Osteoblast (primary cell): Measurements from ENCODE around the gene ANKRD31. TPM values are rescaled to one million over a fixed set of nuclear protein-coding genes. Genes with fewer than 3 reads are reported as not detected.

ENCODE experiments used
- DNase-seq: peaks from one replicate; pipeline ENCODE4 v3.0.0; 2011; ENCODE audit warnings: low spot score, mixed read lengths; ENCODE audit not compliant: insufficient read length; ENCODE audit errors: missing footprints
- H2AFZ ChIP-seq: 2 replicates; pipeline ENCODE4 v1.6.0; 2011; ENCODE audit warnings: mild to moderate bottlenecking, low read length
- H3K27ac ChIP-seq: 2 replicates; pipeline ENCODE4 v1.5.1; 2011; ENCODE audit warnings: mild to moderate bottlenecking, low read depth, low read length, moderate library complexity
- H3K27me3 ChIP-seq: 2 replicates; pipeline ENCODE4 v1.6.0; 2012; ENCODE audit warnings: mild to moderate bottlenecking, control low read depth, inconsistent platforms, low read length, moderate library complexity; ENCODE audit not compliant: insufficient read depth
- H3K36me3 ChIP-seq: 2 replicates; pipeline ENCODE4 v1.5.1; 2011; ENCODE audit warnings: mild to moderate bottlenecking, low read length, control low read depth, moderate library complexity; ENCODE audit not compliant: insufficient read depth
- H3K4me1 ChIP-seq: 2 replicates; pipeline ENCODE4 v1.5.1; 2011; ENCODE audit warnings: mild to moderate bottlenecking, low read length, control low read depth, moderate library complexity; ENCODE audit not compliant: insufficient read depth
- H3K4me2 ChIP-seq: 2 replicates; pipeline ENCODE4 v1.6.0; 2011; ENCODE audit warnings: mild to moderate bottlenecking, low read length; ENCODE audit not compliant: insufficient read depth
- H3K4me3 ChIP-seq: fragments of 200-600 bp; sonication (generic); 3 replicates; pipeline ENCODE4 v1.5.1; 2012; ENCODE audit warnings: mild to moderate bottlenecking, low read length, inconsistent platforms; ENCODE audit not compliant: insufficient read depth
- H3K79me2 ChIP-seq: 2 replicates; pipeline ENCODE4 v1.6.0; 2012; ENCODE audit warnings: mild to moderate bottlenecking, low read length, control low read depth, inconsistent platforms; ENCODE audit not compliant: insufficient read depth
- H3K9me3 ChIP-seq: 2 replicates; pipeline ENCODE4 v1.5.1; 2011; ENCODE audit warnings: low read depth, low read length, control low read depth
- H4K20me1 ChIP-seq: 2 replicates; pipeline ENCODE4 v1.6.0; 2012; ENCODE audit warnings: mild to moderate bottlenecking, low read length, control low read depth; ENCODE audit not compliant: insufficient read depth
- total RNA-seq: library from RNA; depleted of rRNA; stranded (reverse); fragments of >200 nt; gene quantifications from 2 replicates; pipeline ENCODE4 v1.2.3, GENCODE V29; 2012
- TF ChIP-seq, protein P1 (sequence below): IDR thresholded peaks from 2 replicates; pipeline ENCODE4 v1.5.1; 2011; ENCODE audit warnings: mild to moderate bottlenecking, low read depth, low read length, moderate library complexity; ENCODE audit errors: extremely low read depth

Gene ANKRD31
- total RNA-seq, 1 donor = 0.36 TPM

DNA sequence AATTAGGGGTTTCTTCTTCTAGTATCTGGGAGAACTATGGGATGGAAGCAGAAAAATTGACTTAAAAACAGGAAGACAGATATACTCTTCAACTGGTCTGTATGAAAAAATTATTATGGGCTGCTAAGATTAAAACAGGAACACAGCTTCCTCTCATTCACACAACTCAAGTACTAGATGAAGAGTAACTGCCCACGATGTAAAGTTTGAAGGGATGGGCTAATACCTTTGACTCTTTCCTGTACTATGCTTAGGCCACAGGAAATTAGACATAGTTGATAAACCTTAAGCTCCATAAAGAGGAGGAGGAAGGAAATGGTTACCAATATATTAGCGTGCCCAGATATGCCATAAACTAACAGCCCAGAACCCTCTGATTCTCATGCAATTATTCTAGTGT, 88.6 kb downstream of the ANKRD31 start:
- no peaks in the 10 kb centered on the region for H3K36me3 ChIP-seq
- no peak overlapping the region for H3K4me3 ChIP-seq
- no peaks in the 10 kb centered on the region for H3K79me2 ChIP-seq
- H3K4me1 ChIP-seq = no peaks in the 10 kb centered on the region
- no peaks in the 10 kb centered on the region for H4K20me1 ChIP-seq
- no peaks in the 10 kb centered on the region for H3K27me3 ChIP-seq
- no peak overlapping the region for H2AFZ ChIP-seq
- no peaks in the 10 kb centered on the region for H3K9me3 ChIP-seq
- no peak for DNase-seq
- H3K4me2 ChIP-seq = no peak overlapping the region
- no peak overlapping the region for H3K27ac ChIP-seq
- TF ChIP-seq, protein P1, sequence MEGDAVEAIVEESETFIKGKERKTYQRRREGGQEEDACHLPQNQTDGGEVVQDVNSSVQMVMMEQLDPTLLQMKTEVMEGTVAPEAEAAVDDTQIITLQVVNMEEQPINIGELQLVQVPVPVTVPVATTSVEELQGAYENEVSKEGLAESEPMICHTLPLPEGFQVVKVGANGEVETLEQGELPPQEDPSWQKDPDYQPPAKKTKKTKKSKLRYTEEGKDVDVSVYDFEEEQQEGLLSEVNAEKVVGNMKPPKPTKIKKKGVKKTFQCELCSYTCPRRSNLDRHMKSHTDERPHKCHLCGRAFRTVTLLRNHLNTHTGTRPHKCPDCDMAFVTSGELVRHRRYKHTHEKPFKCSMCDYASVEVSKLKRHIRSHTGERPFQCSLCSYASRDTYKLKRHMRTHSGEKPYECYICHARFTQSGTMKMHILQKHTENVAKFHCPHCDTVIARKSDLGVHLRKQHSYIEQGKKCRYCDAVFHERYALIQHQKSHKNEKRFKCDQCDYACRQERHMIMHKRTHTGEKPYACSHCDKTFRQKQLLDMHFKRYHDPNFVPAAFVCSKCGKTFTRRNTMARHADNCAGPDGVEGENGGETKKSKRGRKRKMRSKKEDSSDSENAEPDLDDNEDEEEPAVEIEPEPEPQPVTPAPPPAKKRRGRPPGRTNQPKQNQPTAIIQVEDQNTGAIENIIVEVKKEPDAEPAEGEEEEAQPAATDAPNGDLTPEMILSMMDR = no peak

- no peaks in the 10 kb centered on the region for H3K36me3 ChIP-seq
- no peaks in the 10 kb centered on the region for H3K9me3 ChIP-seq
- H3K4me3 ChIP-seq = no peak overlapping the region
- no peak overlapping the region for H3K27ac ChIP-seq
- H3K27me3 ChIP-seq = no peaks in the 10 kb centered on the region
- H3K79me2 ChIP-seq = no peaks in the 10 kb centered on the region
- no peaks in the 10 kb centered on the region for H3K4me1 ChIP-seq
- DNase-seq = no peak
- no peaks in the 10 kb centered on the region for H4K20me1 ChIP-seq
- H2AFZ ChIP-seq = no peak overlapping the region
- H3K4me2 ChIP-seq = no peak overlapping the region
- TF ChIP-seq, protein P1 = no peak
These were observed 94.0 kb downstream of the ANKRD31 start for GRCh38 chr5:75142566-75143136.

GRCh38 chr5:75140277-75140676, 96.4 kb downstream of the ANKRD31 start:
- TF ChIP-seq, protein P1 = no peak
- no peak overlapping the region for H3K4me3 ChIP-seq
- no peaks in the 10 kb centered on the region for H4K20me1 ChIP-seq

GRCh38 chr5:75138689-75139088, 98.0 kb downstream of the ANKRD31 start:
- no peak overlapping the region for H3K27ac ChIP-seq
- no peaks in the 10 kb centered on the region for H3K27me3 ChIP-seq
- H3K4me3 ChIP-seq = no peak overlapping the region
- TF ChIP-seq, protein P1 = no peak
- H3K4me1 ChIP-seq = no peaks in the 10 kb centered on the region
- no peak overlapping the region for H2AFZ ChIP-seq
- no peaks in the 10 kb centered on the region for H3K9me3 ChIP-seq
- no peaks in the 10 kb centered on the region for H3K36me3 ChIP-seq
- H4K20me1 ChIP-seq = no peaks in the 10 kb centered on the region
- DNase-seq = no peak
- H3K4me2 ChIP-seq = no peak overlapping the region
- no peaks in the 10 kb centered on the region for H3K79me2 ChIP-seq

More at GRCh38 chr5:75140277-75140676, 96.4 kb downstream of the ANKRD31 start:
- Histone ChIP-seq H2AFZ (no peak overlapping the region), H3K4me2 (no peak overlapping the region), H3K4me1 (no peaks in the 10 kb centered on the region), H3K27ac (no peak overlapping the region), H3K36me3 (no peaks in the 10 kb centered on the region), H3K79me2 (no peaks in the 10 kb centered on the region), H3K9me3 (no peaks in the 10 kb centered on the region), H3K27me3 (no peaks in the 10 kb centered on the region)
- no peak for DNase-seq
